ENCODE data around the gene DBT. TPM values are rescaled to one million over a fixed set of nuclear protein-coding genes. Genes with fewer than 3 reads are reported as not detected.

Gene DBT
- total RNA-seq, 1 experiment from 2014 or later, result 20.3 TPM

GRCh38 chr1:100147875-100148274 is 101.8 kb downstream of the DBT start:
- Histone ChIP-seq H2AFZ (ENCODE audit: low read length) (no peak overlapping the region), H2BK12ac (ENCODE audit: insufficient read length, low read depth, low read length) (no peak overlapping the region), H3K18ac (ENCODE audit: insufficient read length, low read depth, low read length) (no peak overlapping the region), H3K79me2 (ENCODE audit: insufficient read depth, low read length) (no peaks in the 10 kb centered on the region; the same call in 1 of the 2 replicates), H4K8ac (replicated peaks; ENCODE audit: insufficient read length, low read depth, low read length) (no peak overlapping the region), H3K4me1 (ENCODE audit: insufficient read depth, low read length) (peaks cover 3% of the 10 kb centered on the region; the same call in 1 of the 2 replicates), H3K27me3 (ENCODE audit: insufficient read depth, low read length) (no peaks in the 10 kb centered on the region), H4K91ac (ENCODE audit: insufficient read length, low read depth, low read length) (no peak overlapping the region), H3K14ac (ENCODE audit: insufficient read depth, low read length) (no peak overlapping the region), H3K4me2 (ENCODE audit: insufficient read depth, insufficient read length, low read length) (peak overlapping the region; percentile 40), H4K5ac (ENCODE audit: insufficient read length, low read depth, low read length) (no peak overlapping the region), H4K20me1 (ENCODE audit: control insufficient read depth, insufficient read depth, insufficient read length) (no peaks in the 10 kb centered on the region), H3K4ac (ENCODE audit: low read depth, low read length) (no peak overlapping the region), H2AK5ac (ENCODE audit: insufficient read length, low read length) (no peak overlapping the region), H2BK120ac (ENCODE audit: low read depth, low read length, poor library complexity, severe bottlenecking) (no peak overlapping the region), H3K27ac (ENCODE audit: insufficient read length, low read depth, low read length) (peak overlapping the region; percentile 61), H2BK20ac (ENCODE audit: low read depth, low read length, poor library complexity, severe bottlenecking) (no peak overlapping the region), H3K23me2 (ENCODE audit: insufficient read length, low read depth, low read length, poor library complexity, severe bottlenecking) (no peaks in the 10 kb centered on the region), H3K9ac (ENCODE audit: extremely low read depth, insufficient read length, low read length) (no peak overlapping the region), H3T11ph (ENCODE audit: low read length) (no peak overlapping the region), H3K79me1 (ENCODE audit: insufficient read depth, low read depth, low read length, poor library complexity, severe bottlenecking) (no peaks in the 10 kb centered on the region), H2BK15ac (ENCODE audit: low read depth, low read length) (no peak overlapping the region), H3K56ac (ENCODE audit: insufficient read length, low read depth, low read length) (no peak overlapping the region), H3K9me3 (ENCODE audit: control insufficient read depth, low read depth, low read length) (no peaks in the 10 kb centered on the region), H2BK5ac (ENCODE audit: insufficient read length, low read length) (no peak overlapping the region), H3K23ac (ENCODE audit: insufficient read length, low read depth, low read length) (no peak overlapping the region)
- Mint-ChIP-seq H3K36me3 (ENCODE audit: insufficient read depth in 1 of 3, low read depth in 3 of 3) (peaks cover 8 to 38% (median 26%) of the 10 kb centered on the region in 3 experiments), H3K4me3 (no peak overlapping the region), H3K4me1 (peaks cover 8 to 9% of the 10 kb centered on the region in 2 experiments), H3K27me3 (ENCODE audit: low read depth) (no peaks in the 10 kb centered on the region), H3K9me3 (no peaks in the 10 kb centered on the region), H3K27ac (peak overlapping the region in 2 of 3 experiments; percentile 56 to 86; a peak in 4 of 7 replicates)
- WGBS (ENCODE audit: extremely low coverage, insufficient read length, low lambda C conversion rate), result no CpG with 5 or more reads among the region's 4 CpGs
- no peak for TF ChIP-seq CTCF (conservative IDR thresholded peaks at IDR 0.05)
- no peak for DNase-seq

Data from H9 (cell line).